HG03460 (cell line): Measurements from ENCODE around the gene TLE1.
"Not testable (repeated sequence)": the region's sequence is repeated elsewhere in the genome, so short reads cannot be mapped to it uniquely, and the experiment has no call there.

ENCODE experiments used
- ATAC-seq: cut with Tn5 transposase; IDR thresholded peaks from one replicate; pipeline ENCODE4 v1.9.1; 2021; ENCODE audit not compliant: unreplicated experiment

Gene TLE1

DNA sequence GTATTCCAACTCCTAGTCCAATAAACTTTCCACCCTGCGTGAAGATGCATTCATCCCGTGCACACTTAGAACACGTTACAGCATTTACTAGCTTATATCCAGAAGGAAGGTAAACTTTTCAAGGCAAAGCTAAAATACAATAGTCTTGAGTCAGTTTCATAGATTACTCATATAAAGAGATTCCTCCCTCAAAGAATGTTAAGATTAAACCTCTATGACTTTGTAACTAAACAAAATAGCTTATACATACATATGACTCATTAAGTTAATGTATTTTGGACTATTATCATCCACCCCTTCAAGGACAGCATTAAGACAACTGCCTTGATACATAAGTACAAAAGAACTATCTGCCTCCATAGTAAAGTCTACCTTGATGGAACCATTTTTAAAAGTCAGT is 36.1 kb downstream of the TLE1 start:
- no peak for ATAC-seq

DNA sequence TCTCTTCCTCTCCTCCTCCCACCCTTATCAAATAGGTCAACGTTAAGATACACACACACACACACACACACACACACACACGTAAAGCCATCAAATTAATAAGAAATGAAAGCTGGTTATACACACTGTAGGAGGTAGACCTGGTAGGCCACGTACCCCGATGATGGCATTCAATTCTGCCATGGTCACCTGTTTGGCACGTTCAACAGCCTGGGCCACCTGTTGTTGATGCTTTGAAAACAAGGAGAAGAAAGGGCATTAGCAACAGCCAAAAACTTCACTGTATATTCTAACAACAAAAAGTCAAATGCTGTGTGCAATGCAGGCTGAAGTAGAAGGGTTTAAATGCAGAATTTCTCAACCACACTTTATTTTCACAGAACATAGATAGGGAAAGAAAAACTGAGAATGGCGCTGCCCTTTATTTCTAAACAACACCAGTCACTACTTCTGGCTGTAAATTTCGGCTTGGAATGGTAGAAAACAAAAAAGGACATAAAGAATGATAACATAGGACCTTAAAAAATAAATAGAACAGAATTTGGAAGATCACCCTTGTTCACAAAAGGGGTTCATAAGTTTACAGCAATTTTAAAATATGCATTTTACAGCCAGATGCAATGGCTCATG is 37.2 kb downstream of the TLE1 start:
- ATAC-seq: no peak

DNA sequence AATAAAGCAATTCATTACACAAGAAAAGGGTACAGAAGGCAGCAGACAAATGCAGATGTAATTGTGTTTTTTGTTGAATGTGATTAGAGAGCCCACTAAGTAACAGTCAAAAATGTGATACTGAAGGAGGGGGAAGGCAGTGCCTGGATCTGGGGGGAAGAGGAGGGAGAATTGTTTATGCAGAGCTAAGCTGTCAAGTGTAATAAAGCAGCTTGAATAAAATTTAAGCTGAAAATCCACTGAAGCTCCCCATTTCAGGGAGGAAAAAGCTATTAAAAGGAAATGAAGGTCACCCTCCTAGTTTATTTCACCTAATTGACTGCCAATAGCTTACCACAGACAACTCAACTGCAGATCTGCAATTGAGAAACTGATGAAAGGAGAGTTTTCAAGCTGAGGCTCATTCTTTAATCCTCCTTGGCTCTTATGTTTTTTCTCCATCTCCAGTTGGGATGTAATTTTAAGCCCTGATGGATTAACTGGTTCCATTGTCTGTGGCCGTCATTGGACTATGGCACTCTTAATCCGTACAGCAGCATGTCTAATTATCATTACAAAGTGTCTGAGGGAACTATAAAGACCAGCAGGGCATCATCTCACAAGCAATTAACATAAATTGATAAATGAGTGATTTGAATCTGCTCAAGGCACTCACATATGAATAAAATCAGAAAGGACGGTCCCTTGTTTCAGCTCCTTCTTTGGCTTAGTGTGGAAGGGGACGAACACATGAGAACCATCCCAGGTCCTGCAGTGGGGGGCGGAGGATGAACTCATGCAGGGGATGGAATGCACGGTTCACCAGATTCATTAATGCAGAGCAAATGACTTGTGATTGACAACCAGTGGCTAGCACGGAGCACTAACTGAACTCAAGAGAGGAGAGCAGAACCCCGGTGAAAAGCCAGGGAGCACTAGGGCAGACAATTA is 38.5 kb downstream of the TLE1 start:
- no peak for ATAC-seq

DNA sequence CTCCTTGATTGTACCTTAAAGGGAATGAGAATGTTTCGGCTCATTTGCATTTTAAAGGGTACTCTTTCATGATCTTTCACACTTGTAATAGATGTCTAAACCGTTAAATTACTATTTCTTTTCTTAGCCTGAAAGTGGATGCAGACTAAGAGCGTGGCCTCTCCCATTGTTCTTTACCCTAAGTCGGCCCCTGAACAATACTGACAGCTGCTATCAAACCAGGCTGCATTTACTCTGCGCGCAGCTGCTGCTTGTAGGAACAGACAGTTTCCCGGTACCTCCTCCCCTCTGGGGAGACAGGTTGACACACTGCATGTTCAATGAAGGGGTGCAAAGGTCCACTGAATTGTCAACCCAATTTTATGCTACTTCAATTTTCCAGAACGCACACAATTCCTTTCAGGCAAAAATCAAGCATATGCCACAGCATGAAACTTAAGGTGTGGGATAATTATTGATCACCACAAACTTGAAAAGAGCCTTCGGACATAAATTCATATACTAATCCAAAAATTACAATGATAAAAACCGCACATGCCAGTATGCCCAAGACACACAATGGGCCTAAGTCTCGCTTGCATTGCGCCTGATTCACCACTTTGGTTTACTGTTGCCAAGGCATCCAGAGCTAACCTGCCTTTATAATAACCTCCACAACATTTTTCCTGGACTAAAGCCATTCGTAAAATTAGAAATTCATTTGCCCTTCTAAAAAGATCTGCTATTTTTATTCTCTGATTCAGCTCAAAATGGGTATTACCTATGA is 39.7 kb downstream of the TLE1 start:
- no peak for ATAC-seq

DNA sequence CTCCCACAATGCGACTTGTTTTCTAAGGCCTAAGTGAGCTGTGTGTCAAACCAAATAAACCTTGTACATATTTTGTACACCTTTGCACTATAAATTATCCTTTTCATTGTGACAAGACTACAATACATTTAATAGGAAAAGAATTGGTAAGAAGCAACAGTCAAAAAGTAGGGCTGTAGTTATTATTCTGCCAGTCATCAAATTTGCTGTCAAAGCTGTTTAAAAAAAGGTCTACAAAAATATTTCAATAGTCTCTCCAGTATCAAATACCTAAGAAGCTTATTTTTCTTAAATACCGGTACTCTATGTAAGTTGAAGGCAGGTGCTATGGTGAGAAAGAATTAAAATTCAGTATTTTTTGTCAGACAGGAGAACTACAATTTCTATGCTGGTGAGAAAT is 40.5 kb downstream of the TLE1 start:
- ATAC-seq: no peak

DNA sequence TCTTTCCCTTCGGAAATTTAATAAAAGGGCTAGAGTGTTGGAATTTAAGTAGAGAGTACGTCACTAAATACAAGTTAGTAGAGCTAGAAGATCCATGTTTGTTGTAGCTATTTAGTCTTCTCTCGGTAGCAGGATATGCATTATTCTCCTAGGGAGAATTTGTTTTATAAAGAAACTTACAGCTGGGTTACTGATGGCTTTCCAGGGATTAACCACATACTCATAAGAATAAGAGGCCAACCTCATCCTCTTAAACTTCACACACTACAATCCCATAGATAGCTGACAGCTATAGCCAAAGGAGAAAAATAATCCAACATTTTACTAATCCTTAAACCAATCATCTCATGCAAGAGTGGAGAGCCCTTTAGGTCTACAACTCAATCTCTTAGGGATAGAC is 43.0 kb downstream of the TLE1 start:
- no peak for ATAC-seq

DNA sequence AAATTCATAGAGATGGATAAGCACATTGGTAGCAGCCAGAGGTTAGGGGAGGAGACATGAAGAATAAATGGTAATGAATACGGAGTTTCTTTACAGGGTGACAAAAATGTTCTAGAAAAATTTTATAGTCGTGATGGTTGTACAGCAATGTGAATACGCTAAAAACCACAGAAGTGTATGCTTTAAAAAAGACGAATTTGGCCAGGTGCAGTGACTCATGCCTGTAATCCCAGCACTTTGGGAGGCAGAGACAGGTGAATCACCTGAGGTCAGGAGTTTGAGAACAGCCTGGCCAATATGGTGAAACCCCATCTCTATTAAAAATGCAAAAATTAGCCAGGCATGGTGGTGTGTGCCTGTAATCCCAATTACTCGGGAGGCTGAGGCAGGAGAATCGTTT is 44.8 kb downstream of the TLE1 start:
- not testable (repeated sequence) for ATAC-seq

DNA sequence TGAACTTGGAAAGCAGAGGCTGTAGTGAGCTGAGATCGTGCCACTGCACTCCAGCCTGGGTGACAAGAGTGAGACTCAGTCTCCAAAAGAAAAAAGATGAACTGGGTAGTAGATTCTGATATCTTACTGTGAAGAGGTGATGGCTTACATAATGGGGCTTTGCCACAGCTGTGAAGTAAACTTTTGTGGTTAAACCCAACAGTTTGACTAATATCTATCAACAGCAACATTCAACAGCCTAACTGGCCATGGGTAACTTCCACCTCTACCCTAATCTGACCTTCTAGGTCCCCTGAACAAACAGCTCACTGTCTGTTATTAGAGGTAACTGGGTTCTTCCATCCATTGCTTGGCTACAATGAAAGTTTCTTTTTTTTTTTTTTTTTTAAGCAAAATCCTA is 52.1 kb downstream of the TLE1 start:
- ATAC-seq: no peak

DNA sequence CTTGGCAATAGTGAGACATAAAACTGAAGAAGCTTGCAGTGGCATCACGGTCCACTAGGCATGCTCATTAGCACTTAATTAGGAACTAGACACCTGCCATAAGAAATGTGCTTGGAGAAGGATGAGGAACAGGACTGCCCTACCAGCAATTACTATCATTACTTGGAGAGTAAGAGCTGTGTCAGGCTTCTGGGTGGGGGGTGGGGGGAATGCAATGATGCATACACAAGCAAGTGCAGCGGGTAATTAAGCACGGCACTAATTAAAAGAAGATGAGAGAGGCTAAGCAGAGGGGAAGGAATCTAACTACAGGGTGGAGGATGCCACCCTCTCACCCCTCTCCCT is 53.1 kb downstream of the TLE1 start:
- no peak for ATAC-seq

DNA sequence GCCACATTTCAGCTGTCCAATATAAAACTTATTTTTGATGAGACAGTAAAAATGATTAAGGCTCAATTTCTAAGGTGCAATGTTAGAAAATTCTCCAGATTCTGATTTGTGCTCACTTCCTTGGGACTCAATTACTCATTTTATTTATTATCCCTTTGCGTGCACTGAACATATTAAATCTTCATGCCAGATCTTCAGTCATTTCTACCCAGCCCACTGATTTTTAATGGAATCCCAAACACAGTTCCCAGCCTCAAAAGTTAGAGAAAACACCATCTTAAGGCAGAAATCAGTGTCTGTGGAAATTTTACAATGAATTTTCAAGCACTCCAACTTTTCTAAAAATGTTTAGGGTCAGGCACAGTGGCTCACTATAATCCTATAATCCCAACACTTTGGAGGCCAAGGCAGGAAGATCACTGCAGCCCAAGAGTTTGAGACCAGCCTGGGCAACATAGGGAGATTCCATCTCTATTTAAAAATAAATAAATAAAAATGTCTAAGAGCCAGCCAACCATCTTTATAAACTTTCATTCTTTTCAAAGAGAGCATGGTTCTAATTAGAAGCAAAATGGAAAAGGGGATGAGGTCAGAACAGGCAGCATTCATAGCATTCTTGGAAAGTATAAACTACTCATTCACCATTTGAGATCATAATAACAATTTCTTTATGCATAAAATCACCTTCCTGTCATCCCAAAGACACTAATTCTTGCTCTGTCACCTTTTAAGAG is 53.7 kb downstream of the TLE1 start:
- ATAC-seq: no peak

DNA sequence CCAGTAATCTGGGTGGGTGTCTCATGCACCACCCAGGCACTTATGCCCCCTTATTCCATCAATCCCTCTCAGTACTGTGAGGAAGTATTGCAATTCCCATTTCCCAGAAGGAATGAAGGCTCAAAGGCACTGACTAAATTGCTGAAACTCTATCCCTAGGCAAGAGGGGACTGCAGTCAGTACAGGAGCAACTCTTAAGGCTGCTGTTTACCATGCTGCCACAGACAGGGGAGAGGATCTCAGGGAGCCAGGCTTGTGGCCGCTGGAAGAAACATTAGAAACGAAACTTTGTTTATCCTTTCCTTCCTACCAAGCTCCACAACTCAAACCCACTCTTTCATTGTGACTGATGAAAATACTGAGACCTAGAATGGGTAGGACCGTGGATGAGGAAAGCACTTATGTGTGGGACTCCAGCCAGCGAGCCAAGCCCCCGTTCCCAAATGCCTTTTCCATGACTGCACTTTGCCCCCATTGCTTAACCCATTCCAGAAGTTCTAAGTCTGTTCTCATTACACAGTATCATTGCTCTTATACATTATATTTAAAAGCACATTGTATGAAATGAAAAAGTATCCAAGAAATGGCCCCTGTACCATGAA is 54.3 kb downstream of the TLE1 start:
- no peak for ATAC-seq

DNA sequence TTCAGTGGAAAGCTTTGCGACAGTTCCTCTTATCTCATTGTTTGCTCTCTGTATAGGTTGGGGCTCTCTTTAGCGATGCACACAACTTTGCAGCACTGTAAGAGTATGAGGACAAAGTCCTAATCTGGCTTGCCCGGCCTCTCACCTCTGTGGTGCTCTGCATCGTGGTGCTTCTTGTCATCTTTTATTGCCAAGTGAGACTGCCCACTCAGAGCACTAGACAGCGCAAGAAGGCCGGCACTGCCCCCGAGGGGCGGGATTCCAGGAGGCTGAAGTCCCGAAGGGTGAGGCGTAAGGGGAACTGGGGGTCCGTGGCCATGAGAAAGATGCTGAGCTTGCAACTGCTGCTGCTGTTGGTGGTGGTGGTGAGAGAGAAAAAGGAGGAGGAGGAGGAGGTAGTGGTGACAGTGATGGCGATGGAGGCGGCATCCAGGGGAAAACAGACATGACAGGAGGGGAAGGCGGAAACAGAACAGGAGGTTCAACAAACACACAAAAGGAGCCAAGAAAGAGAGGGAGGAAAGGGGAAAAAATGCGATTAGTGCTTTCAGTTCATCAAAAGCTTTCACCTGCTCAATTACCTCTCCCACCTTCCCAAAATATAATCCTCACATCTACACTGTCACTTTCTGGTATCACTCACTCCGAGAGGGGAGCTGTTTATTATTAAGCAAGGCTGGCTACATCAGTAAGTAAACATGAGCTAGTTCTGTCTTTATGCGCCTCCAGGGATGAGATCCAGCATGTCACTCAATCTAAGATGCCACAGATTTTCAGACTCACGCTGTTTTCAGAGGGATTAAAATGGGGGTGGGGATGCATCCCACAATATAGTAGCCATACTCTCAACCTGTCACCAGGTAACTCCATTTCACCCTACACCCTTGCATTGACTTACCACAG is 55.1 kb downstream of the TLE1 start:
- ATAC-seq: no peak

DNA sequence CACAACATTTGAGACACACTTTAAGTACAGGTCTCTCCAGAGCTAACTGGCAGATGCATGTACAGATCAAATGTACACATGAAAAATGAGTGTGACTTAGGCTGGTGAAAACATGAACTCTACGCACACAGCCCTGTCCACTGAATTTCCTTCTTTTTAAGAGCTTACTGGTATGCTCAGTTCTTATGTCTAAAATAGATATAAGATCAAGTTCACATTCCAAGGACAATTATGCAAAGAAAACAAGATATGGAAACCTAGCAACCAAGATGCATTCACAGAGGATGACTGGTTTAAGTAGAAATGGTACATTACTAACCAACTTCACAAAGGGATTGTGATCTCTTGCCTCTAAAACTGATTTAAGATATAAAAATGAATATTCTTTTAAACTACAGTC is 56.7 kb downstream of the TLE1 start:
- no peak for ATAC-seq

DNA sequence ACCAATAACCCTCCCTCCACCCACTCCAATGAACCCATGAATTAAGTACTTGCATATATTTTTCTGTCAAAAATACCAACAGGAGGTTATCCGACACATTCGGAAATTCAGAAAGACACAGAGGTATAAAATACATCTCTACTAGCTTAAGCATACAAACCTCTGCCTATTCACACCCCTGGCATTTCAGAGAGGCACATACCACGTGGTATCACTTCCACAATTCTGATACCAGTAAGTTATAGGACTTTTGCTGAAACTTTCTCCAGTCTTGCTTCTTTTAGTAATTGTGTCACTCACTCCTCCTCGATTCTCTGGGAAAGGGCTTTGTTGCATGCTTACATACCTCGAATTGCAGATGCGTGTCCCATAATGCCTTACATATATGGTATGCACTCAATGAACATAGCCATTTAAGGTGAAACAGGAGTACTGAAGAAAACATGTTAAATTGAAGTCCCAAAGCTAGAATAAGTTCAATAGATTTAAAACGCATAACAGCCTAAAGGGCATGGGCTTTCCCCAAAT is 58.1 kb downstream of the TLE1 start:
- no peak for ATAC-seq

DNA sequence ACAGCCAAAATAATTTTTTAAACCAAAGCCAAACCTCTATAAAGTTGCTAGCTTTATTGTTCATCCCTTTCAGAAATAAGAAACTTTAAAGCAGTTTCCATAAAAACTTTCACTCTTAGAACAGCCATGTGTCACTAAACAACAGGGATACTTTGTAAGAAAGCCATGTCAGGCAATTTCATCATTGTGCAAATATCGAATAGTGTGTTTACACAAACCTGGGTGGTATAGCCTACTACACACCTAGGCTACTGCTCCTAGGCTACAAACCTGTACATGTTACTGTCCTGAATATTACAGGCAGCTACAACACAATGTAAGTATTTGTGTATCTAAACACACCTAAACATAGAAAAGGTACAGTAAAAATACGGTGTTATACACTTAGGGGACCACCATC is 59.9 kb downstream of the TLE1 start:
- ATAC-seq: no peak

DNA sequence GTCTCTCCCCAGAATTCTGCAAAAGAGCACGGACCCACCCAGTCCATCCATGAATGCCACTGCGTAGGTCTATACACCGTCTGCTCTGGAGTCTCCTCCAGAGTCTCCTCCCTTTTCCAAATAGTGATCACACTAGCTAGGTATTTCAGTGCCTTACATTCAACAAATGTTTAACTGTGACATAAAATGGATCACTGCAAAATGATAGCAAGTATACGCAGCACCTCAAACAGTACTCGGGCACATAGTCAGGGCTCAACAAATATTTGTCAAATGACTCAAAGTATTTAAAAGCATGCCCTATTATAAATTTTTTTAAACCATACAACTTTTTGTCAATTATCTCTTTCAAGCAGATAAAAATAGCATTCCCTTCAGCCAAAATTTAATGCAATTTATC is 60.5 kb downstream of the TLE1 start:
- no peak for ATAC-seq

DNA sequence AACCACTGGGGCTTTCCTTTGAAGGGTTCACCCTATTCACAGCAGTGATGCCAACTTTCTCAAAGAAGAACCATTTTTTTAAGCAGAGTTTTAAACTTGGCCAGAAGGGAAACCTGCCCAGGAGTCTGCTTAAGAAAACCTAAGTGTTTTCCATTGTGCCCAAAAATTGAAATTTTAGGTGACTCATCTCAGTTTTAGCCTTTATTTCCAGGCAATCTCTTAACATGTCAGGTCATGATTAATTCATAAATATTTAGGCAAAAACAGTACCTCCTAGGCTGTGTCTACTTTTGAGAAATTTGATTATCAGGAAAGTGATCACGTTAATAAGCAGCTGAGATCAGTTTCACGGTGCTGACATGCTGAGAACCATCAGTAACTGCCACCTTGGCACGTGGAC is 61.9 kb downstream of the TLE1 start:
- ATAC-seq: no peak

DNA sequence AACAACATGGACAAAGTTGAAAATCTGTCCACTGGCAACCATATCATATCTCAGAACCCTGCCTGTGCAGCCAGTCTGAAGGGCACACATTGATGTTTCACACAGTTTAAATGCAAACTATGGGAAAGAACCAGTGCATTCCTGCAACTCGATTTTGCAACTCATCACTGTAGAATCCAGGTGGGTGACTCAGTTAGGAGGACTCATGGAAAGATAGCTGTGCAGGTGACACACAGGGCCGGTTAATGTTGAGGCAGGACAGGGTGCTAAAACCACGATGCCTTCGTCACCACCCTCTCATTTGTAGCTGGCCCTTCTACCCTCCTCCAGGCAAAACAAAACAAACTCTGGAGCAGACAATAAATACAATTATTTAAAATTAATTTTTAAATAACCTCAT is 62.8 kb downstream of the TLE1 start:
- no peak for ATAC-seq

DNA sequence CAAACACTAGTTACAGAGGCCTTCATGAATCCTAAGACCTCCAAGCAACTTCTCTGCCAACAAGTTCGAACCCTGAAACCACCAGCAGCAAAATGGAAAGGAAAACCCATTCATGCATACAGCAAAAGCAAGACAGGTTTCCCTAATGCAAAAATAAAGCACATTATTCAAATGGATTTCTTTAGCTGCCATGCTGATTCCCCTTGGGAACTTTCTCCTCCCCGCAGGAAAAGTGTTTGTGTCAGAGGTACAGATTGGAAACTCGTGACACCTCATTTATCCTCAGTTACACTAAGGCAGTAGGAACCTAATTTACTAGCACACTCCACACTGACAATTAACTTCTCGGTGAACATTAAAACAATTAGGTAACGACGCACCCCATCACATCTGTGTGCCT is 63.4 kb downstream of the TLE1 start:
- ATAC-seq: no peak

DNA sequence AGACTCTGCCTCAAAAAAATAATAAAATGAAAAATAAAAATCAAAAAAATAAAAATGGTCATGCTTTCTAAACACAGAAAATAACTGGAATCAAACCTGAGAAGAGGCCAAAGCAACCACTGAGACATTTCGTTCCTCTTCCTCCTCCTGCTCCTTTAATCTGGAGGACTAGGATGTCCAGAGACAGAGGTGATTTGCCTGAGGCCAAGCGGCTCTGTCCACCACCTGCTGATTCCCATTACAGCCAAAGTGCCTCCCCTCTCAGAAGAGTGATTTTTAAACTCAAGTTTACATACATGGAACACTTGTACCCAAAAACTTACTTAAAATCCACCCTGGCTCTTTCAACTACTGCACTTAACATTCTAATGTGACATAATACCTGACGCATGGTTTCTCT is 65.6 kb downstream of the TLE1 start:
- no peak for ATAC-seq
